Measurements from ENCODE around the gene SORCS2. TPM values are rescaled to one million over a fixed set of nuclear protein-coding genes. Genes with fewer than 3 reads are reported as not detected.

SORCS2 gene
- total and polyA plus RNA-seq, 12 donors: 0.67 to 15.5 (median 1.3) TPM

DNA sequence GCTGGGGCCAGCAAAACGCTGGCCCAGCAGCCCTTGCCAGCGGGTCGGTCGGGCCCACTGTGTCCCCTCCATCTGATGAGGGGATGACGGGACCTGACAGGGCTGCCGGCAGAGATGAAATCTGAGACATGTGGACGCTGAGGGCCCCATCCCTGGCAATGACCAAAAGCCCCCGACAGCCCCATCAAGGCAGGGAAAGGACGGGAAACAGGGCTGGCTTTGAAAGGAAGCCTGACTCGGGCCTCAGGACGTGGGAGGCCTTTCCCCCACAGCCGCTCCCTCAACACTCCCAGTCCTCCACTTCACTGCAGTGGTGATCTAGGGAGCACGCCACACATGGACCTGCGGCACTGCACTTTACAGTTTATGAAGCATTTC lies 544.9 kb downstream of the SORCS2 start:
- intact Hi-C loops (cut with DNase I): no loop called here
- no peaks in the 10 kb centered on the region for H3K36me3 ChIP-seq (replicated peaks in 1 of 2)
- TF ChIP-seq, protein P1, sequence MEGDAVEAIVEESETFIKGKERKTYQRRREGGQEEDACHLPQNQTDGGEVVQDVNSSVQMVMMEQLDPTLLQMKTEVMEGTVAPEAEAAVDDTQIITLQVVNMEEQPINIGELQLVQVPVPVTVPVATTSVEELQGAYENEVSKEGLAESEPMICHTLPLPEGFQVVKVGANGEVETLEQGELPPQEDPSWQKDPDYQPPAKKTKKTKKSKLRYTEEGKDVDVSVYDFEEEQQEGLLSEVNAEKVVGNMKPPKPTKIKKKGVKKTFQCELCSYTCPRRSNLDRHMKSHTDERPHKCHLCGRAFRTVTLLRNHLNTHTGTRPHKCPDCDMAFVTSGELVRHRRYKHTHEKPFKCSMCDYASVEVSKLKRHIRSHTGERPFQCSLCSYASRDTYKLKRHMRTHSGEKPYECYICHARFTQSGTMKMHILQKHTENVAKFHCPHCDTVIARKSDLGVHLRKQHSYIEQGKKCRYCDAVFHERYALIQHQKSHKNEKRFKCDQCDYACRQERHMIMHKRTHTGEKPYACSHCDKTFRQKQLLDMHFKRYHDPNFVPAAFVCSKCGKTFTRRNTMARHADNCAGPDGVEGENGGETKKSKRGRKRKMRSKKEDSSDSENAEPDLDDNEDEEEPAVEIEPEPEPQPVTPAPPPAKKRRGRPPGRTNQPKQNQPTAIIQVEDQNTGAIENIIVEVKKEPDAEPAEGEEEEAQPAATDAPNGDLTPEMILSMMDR (IDR thresholded peaks at IDR 0.05): no peak
- TF ChIP-seq POLR2A (IDR thresholded peaks at IDR 0.05): no peak
- DNase-seq: no peak
- no peak overlapping the region for H3K27ac ChIP-seq
- no peaks in the 10 kb centered on the region for H3K27me3 ChIP-seq
- no peak overlapping the region for H3K4me3 ChIP-seq
- H3K4me1 ChIP-seq (replicated peaks in 1 of 2): no peaks in the 10 kb centered on the region
- WGBS, 4 donors: 76 to 92% (median 88%) methylated on average over 6 to 14 of the region's 14 CpGs
- no peaks in the 10 kb centered on the region for H3K9me3 ChIP-seq (replicated peaks in 1 of 3)

DNA sequence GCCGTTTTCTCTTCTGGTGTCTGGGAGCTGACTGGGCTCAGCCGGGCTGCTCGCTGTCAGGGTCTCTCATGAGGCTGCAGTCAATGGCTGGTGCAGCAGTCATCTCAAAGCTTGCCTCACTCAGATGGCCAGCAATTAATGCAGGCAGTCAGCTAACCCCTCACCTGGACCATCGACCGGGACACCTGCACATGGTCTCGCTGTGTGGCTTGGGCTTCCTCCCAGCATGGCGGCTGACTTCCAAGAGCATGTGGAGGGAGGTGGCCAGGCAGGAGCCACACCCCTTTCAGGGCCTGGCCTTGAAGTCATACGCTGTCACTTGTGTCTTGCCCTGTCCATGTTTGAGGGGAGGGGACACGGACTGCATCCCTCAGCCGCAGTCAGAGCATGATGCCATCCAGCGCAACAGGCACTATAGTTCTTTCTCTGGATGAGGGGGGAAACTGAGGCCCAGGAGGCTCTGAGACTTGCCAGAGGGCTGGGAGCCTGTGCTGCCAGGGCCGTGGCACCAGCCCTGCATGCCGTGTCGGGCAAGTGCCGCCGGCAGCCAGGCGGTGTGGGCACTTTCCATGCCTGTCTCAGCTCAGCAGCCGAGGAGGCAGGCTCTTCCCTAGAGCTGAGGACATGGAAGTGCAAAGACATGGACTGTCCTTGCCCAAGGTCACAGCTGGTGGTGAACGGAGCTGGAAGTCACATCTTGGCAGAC lies 545.6 kb downstream of the SORCS2 start:
- Histone ChIP-seq H3K36me3 (replicated peaks in 1 of 2) (no peaks in the 10 kb centered on the region), H3K27ac (no peak overlapping the region), H3K9me3 (replicated peaks in 1 of 3) (no peaks in the 10 kb centered on the region), H3K4me3 (no peak overlapping the region), H3K4me1 (replicated peaks in 1 of 2) (no peaks in the 10 kb centered on the region), H3K27me3 (no peaks in the 10 kb centered on the region)
- TF ChIP-seq, protein P1 (IDR thresholded peaks at IDR 0.05): no peak
- no peak for TF ChIP-seq POLR2A (IDR thresholded peaks at IDR 0.05)
- DNase-seq: no peak
- intact Hi-C loops (cut with DNase I): no loop called here
- 86 to 99% (median 90%) methylated on average over 10 to 19 of the region's 19 CpGs for WGBS, 4 donors

DNA sequence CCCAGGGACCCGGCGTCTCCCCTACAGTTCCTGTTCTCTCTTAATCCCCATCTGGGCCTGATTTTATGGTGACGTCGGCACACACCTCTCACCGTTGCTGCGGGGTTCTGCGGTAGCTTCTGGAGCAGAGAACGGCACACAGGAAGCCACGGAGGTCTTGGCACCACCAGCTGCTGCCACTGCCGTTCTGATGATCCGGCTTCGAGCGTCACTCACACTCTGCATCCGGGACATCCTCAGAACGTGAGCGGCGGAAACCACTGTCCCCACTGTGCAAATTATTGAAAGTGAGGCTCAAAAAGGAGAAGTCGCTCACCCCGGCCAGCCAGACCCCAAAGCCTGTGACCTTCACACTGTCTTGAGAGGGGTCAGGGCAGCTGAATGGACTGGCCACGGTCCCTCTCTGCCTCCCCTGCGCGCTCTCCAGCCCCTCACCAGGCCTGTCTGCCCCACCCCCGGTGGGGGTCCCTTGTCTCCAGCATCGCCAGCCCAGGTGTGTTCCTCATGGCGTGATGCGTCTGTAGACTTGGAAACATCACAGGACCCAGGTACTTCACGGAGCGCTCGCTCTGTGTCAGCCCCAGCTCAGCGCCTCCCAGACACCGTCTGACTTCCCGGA lies 546.2 kb downstream of the SORCS2 start:
- WGBS, 4 donors: 86 to 93% (median 90%) methylated on average over 15 to 32 of the region's 32 CpGs
- intact Hi-C loops (cut with DNase I): no loop called here

More for the DNA sequence above, 546.2 kb downstream of the SORCS2 start:
- no peak for DNase-seq
- no peak for TF ChIP-seq POLR2A (IDR thresholded peaks at IDR 0.05)
- TF ChIP-seq, protein P1 (IDR thresholded peaks at IDR 0.05): no peak
- no peak overlapping the region for H3K4me3 ChIP-seq
- no peaks in the 10 kb centered on the region for H3K4me1 ChIP-seq (replicated peaks in 1 of 2)
- H3K27me3 ChIP-seq: no peaks in the 10 kb centered on the region
- no peak overlapping the region for H3K27ac ChIP-seq
- H3K36me3 ChIP-seq (replicated peaks in 1 of 2): no peaks in the 10 kb centered on the region
- no peaks in the 10 kb centered on the region for H3K9me3 ChIP-seq (replicated peaks in 1 of 3)
